ENCODE data around the gene MORN1. TPM values are rescaled to one million over a fixed set of nuclear protein-coding genes. Genes with fewer than 3 reads are reported as not detected.

Gene MORN1
- total and polyA plus RNA-seq, 9 of the 15 experiments (the other 6 are each of a cell fraction or from before 2014, with no cell fraction given) = 0.24 to 9.3 (median 4.2) TPM

GRCh38 chr1:2418791-2419320 is 27.5 kb upstream of the MORN1 start:
- no TSS peak for BruUV-seq (replicated peaks)
- POLR2A ChIA-PET = interaction anchor here (0.7 to 1.5 kb wide), 3 partner anchors 9 to 27 kb away, joined by 3 to 5 read pairs (median 4); partner anchors contain the start of genes MORN1 and RER1

More at GRCh38 chr1:2418791-2419320, 27.5 kb upstream of the MORN1 start:
- ATAC-seq = no peak
- Histone ChIP-seq H3K9me1 (ENCODE audit: control insufficient read depth, insufficient read depth, low read length) (no peaks in the 10 kb centered on the region), H3K9me3 (replicated peaks; ENCODE audit: control insufficient read depth, insufficient read depth, low read depth, low read length) (no peaks in the 10 kb centered on the region), H3K9ac (ENCODE audit: insufficient read depth in 1 of 2, low read depth in 2 of 2, low read length in 2 of 2) (no peak overlapping the region), H3K4me2 (ENCODE audit: insufficient read depth, low read length) (no peak overlapping the region), H3K27ac (ENCODE audit: extremely low read depth, low read depth, low read length) (no peak overlapping the region), H3K4me3 (no peak overlapping the region), H4K20me1 (replicated peaks; ENCODE audit: control insufficient read depth, insufficient read depth, low read length) (peaks cover 8% of the 10 kb centered on the region), H3K4me1 (replicated peaks in 1 of 2; ENCODE audit: control insufficient read depth in 2 of 2, insufficient read depth in 2 of 2, low read length in 2 of 2) (peaks cover 5 to 49% of the 10 kb centered on the region in 2 experiments), H3K36me3 (ENCODE audit: control insufficient read depth, insufficient read depth, low read length) (no peaks in the 10 kb centered on the region), H3K79me2 (ENCODE audit: control insufficient read depth, insufficient read depth, low read length) (no peaks in the 10 kb centered on the region), H3K27me3 (ENCODE audit: control insufficient read depth in 2 of 2, insufficient read depth in 2 of 2, low read length in 2 of 2) (peaks cover 26 to 34% of the 10 kb centered on the region in 2 experiments; a peak in 4 of 5 replicates), H2AFZ (ENCODE audit: low read depth, low read length) (no peak overlapping the region)
- intact Hi-C loops (cut with micrococcal nuclease) (loop anchor here (10.0 kb wide), 2 partner anchors 226 to 1006 kb away; no protein-coding TSS in a partner anchor), in situ Hi-C loops (cut with MboI) (loop anchor here (10.0 kb wide), 1 partner anchor 216 kb away; the partner anchor contains the start of gene MMEL1)
- FAIRE-seq = no peak
- no peak for DNase-seq (ENCODE audit: extremely low read depth in 1 of 4, low spot score in 3 of 4)
- CTCF ChIA-PET (ENCODE audit: low intra/inter-chr PET ratio) = interaction anchor here (0.7 kb wide), 1 partner anchor 37 kb away, joined by 3 read pairs; no protein-coding TSS in a partner anchor
- WGBS (ENCODE audit: insufficient coverage, low coverage, missing lambda C conversion rate) = 6% methylated on average over 16 of the region's 16 CpGs
- TF ChIP-seq PBX2 (CRISPR knock-in tag; IDR thresholded peaks at IDR 0.05; ENCODE audit: low read depth) (no peak), PBX2 (tag; conservative IDR thresholded peaks at IDR 0.05; ENCODE audit: low read depth) (no peak), TCF7 (IDR thresholded peaks at IDR 0.05; ENCODE audit: borderline replicate concordance) (no peak), DPF2 (IDR thresholded peaks at IDR 0.05) (no peak), ZNF79 (CRISPR knock-in tag; IDR thresholded peaks at IDR 0.05; ENCODE audit: low read depth) (no peak), ZNF232 (CRISPR knock-in tag; IDR thresholded peaks at IDR 0.05) (no peak), TEAD4 (IDR thresholded peaks at IDR 0.05; ENCODE audit: low read length) (no peak), TEAD4 (CRISPR knock-in tag; IDR thresholded peaks at IDR 0.05; ENCODE audit: borderline replicate concordance) (no peak), U2AF1 (optimal IDR thresholded peaks at IDR 0.05; ENCODE audit: low read depth, low read length) (no peak), PYGO2 (tag; IDR thresholded peaks at IDR 0.05) (no peak), TARDBP (IDR thresholded peaks at IDR 0.05) (no peak), RFX7 (CRISPR knock-in tag; IDR thresholded peaks at IDR 0.05) (no peak), TCFL5 (CRISPR knock-in tag; conservative IDR thresholded peaks at IDR 0.05) (no peak), ZNF23 (CRISPR knock-in tag; IDR thresholded peaks at IDR 0.05) (no peak), CTBP1 (IDR thresholded peaks at IDR 0.05; ENCODE audit: borderline replicate concordance) (no peak), HCFC1 (IDR thresholded peaks at IDR 0.05; ENCODE audit: low read depth, low read length) (no peak), CBX3 (IDR thresholded peaks at IDR 0.05; ENCODE audit: borderline replicate concordance in 1 of 2, low read length in 2 of 2) (no peak), USF1 (CRISPR knock-in tag; IDR thresholded peaks at IDR 0.05) (no peak), ZNF507 (tag; conservative IDR thresholded peaks at IDR 0.05) (no peak), GABPA (tag; conservative IDR thresholded peaks at IDR 0.05; ENCODE audit: low read depth) (no peak), CBFB (CRISPR knock-in tag; IDR thresholded peaks at IDR 0.05) (no peak)

All from K562 (cell line).